Muscle of leg (tissue), 11 donors: ENCODE measurements around the gene SLC7A8. TPM values are rescaled to one million over a fixed set of nuclear protein-coding genes. Genes with fewer than 3 reads are reported as not detected.

ENCODE experiments used
- DNase-seq: peaks from one replicate; pipeline ENCODE4 v3.0.0; 2013
- H3K27ac ChIP-seq: one replicate; pipeline ENCODE4 v1.5.1; 2013; ENCODE audit warnings: mild to moderate bottlenecking, low read length, control low read depth
- H3K27me3 ChIP-seq: one replicate; pipeline ENCODE4 v1.6.1; 2013; ENCODE audit warnings: low read length; ENCODE audit not compliant: control insufficient read depth, insufficient read depth
- H3K36me3 ChIP-seq: one replicate; pipeline ENCODE4 v1.6.1; 2013; ENCODE audit warnings: low read length; ENCODE audit not compliant: control insufficient read depth, insufficient read depth
- H3K4me1 ChIP-seq: one replicate; pipeline ENCODE4 v1.6.1; 2013; ENCODE audit warnings: low read length; ENCODE audit not compliant: control insufficient read depth, insufficient read depth
- H3K4me3 ChIP-seq: one replicate; pipeline ENCODE4 v1.5.1; 2013; ENCODE audit warnings: low read length, control low read depth
- H3K9me3 ChIP-seq: replicated peaks from 2 replicates; pipeline ENCODE4 v1.6.1; 2013; ENCODE audit warnings: low read depth, low read length; ENCODE audit not compliant: control insufficient read depth
- WGBS: methylation state at CpG from one replicate; pipeline ENCODE4 v1.1.5; 2013; ENCODE audit warnings: missing lambda C conversion rate; ENCODE audit not compliant: insufficient coverage; 5-methylcytosine and 5-hydroxymethylcytosine counted together
- polyA plus RNA-seq, 8 donors: library from polyadenylated mRNA; unstranded; fragments of 120-200 nt; gene quantifications; one replicate each; pipeline versions ENCODE4 v1.2.1 to v1.2.3, GENCODE V29; 2013; ENCODE audit warnings: inconsistent platforms in 1 of 8, low replicate concordance in 1 of 8; ENCODE audit not compliant: insufficient read length in 8 of 8, insufficient read depth in 1 of 8
- total RNA-seq: library from RNA; stranded (reverse); fragments of 120-200 nt; gene quantifications from one replicate; pipeline ENCODE4 v1.2.4, GENCODE V29; 2013

Gene SLC7A8
- total and polyA plus RNA-seq, 9 donors = 2.6 to 10.6 (median 4.6) TPM

- Histone ChIP-seq H3K4me3 (no peak overlapping the region), H3K27me3 (no peaks in the 10 kb centered on the region), H3K4me1 (peaks cover 9% of the 10 kb centered on the region), H3K9me3 (no peaks in the 10 kb centered on the region), H3K27ac (no peak overlapping the region), H3K36me3 (no peaks in the 10 kb centered on the region)
- no peak for DNase-seq
- WGBS = 81% methylated on average over 3 of the region's 5 CpGs
Measured at GRCh38 chr14:23162005-23162404, 21.5 kb downstream of the SLC7A8 start.

- Histone ChIP-seq H3K4me1 (peaks cover 9% of the 10 kb centered on the region), H3K36me3 (no peaks in the 10 kb centered on the region), H3K27ac (peak overlapping the region; percentile 35), H3K4me3 (no peak overlapping the region), H3K27me3 (no peaks in the 10 kb centered on the region), H3K9me3 (no peaks in the 10 kb centered on the region)
- 37% methylated on average over 8 of the region's 11 CpGs for WGBS
- DNase-seq = peak; percentile 81
Measured at GRCh38 chr14:23160924-23161522, 22.4 kb downstream of the SLC7A8 start.

- H3K4me1 ChIP-seq = peaks cover 20% of the 10 kb centered on the region
- no peak overlapping the region for H3K27ac ChIP-seq
- H3K4me3 ChIP-seq = no peak overlapping the region
- H3K9me3 ChIP-seq = no peaks in the 10 kb centered on the region
- no peaks in the 10 kb centered on the region for H3K36me3 ChIP-seq
- no peaks in the 10 kb centered on the region for H3K27me3 ChIP-seq
- 0% methylated on average over 1 of the region's 1 CpG for WGBS
- DNase-seq = no peak
Measured at GRCh38 chr14:23159532-23159931, 23.9 kb downstream of the SLC7A8 start.

- Histone ChIP-seq H3K4me1 (peaks cover 26% of the 10 kb centered on the region), H3K27ac (no peak overlapping the region)
- WGBS = no CpG with 5 or more reads among the region's 2 CpGs
Measured at GRCh38 chr14:23158779-23159178, 24.7 kb downstream of the SLC7A8 start.

GRCh38 chr14:23154964-23155587 is 28.4 kb downstream of the SLC7A8 start:
- DNase-seq = peak; percentile 95
- no peak overlapping the region for H3K4me3 ChIP-seq
- no peaks in the 10 kb centered on the region for H3K27me3 ChIP-seq
- no peaks in the 10 kb centered on the region for H3K9me3 ChIP-seq
- 50% methylated on average over 1 of the region's 10 CpGs for WGBS
- peaks cover 23% of the 10 kb centered on the region for H3K4me1 ChIP-seq
- peak overlapping the region; percentile 76 for H3K27ac ChIP-seq
- no peaks in the 10 kb centered on the region for H3K36me3 ChIP-seq

More at GRCh38 chr14:23158779-23159178, 24.7 kb downstream of the SLC7A8 start:
- no peaks in the 10 kb centered on the region for H3K27me3 ChIP-seq
- no peak overlapping the region for H3K4me3 ChIP-seq
- no peaks in the 10 kb centered on the region for H3K9me3 ChIP-seq
- DNase-seq = no peak
- no peaks in the 10 kb centered on the region for H3K36me3 ChIP-seq

- DNase-seq = peak; percentile 93
- 12% methylated on average over 20 of the region's 28 CpGs for WGBS
- Histone ChIP-seq H3K4me3 (no peak overlapping the region), H3K27me3 (no peaks in the 10 kb centered on the region), H3K9me3 (no peaks in the 10 kb centered on the region), H3K27ac (peak overlapping the region; percentile 84), H3K36me3 (no peaks in the 10 kb centered on the region), H3K4me1 (peaks cover 23% of the 10 kb centered on the region)
Measured at GRCh38 chr14:23153851-23154796, 29.3 kb downstream of the SLC7A8 start.

GRCh38 chr14:23151342-23151741 is 32.1 kb downstream of the SLC7A8 start:
- Histone ChIP-seq H3K4me1 (peaks cover 23% of the 10 kb centered on the region), H3K36me3 (no peaks in the 10 kb centered on the region), H3K27ac (no peak overlapping the region), H3K9me3 (no peaks in the 10 kb centered on the region), H3K27me3 (no peaks in the 10 kb centered on the region), H3K4me3 (no peak overlapping the region)
- no CpG with 5 or more reads among the region's 2 CpGs for WGBS
- DNase-seq = no peak

- Histone ChIP-seq H3K27ac (no peak overlapping the region), H3K4me1 (peaks cover 15% of the 10 kb centered on the region), H3K4me3 (no peak overlapping the region), H3K36me3 (no peaks in the 10 kb centered on the region), H3K9me3 (no peaks in the 10 kb centered on the region), H3K27me3 (no peaks in the 10 kb centered on the region)
- no peak for DNase-seq
Measured at GRCh38 chr14:23149745-23150144, 33.7 kb downstream of the SLC7A8 start.

GRCh38 chr14:23148591-23149249 is 34.7 kb downstream of the SLC7A8 start:
- Histone ChIP-seq H3K27ac (no peak overlapping the region), H3K4me1 (peaks cover 5% of the 10 kb centered on the region), H3K27me3 (no peaks in the 10 kb centered on the region), H3K36me3 (no peaks in the 10 kb centered on the region), H3K9me3 (no peaks in the 10 kb centered on the region), H3K4me3 (no peak overlapping the region)
- DNase-seq = no peak
- WGBS = 100% methylated on average over 1 of the region's 5 CpGs

GRCh38 chr14:23147676-23148075 is 35.8 kb downstream of the SLC7A8 start:
- H3K27me3 ChIP-seq = no peaks in the 10 kb centered on the region
- H3K9me3 ChIP-seq = no peaks in the 10 kb centered on the region
- H3K36me3 ChIP-seq = no peaks in the 10 kb centered on the region
- H3K27ac ChIP-seq = no peak overlapping the region
- H3K4me3 ChIP-seq = no peak overlapping the region
- 43% methylated on average over 1 of the region's 1 CpG for WGBS
- peak; percentile 47 for DNase-seq
- no peaks in the 10 kb centered on the region for H3K4me1 ChIP-seq
